ENCODE measurements around the gene C19orf25. TPM values are rescaled to one million over a fixed set of nuclear protein-coding genes. Genes with fewer than 3 reads are reported as not detected.

C19orf25 gene
- polyA plus RNA-seq, 1 of the 3 experiments (the other 2 are of a cell fraction): 25.3 TPM

DNA sequence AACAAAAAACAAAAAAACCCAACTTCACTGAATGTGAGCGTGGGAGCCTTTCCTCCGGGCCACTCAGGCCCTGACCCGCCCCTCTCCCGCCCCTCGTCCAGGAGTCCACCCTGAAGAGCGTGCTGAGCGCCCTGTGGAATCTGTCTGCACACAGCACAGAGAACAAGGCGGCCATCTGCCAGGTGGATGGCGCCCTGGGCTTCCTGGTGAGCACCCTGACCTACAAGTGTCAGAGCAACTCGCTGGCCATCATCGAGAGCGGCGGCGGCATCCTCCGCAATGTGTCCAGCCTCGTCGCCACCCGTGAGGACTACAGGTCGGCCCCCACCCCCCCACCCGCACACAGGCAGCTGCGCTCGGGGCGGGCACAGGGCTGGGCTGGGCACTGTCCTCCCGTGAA is 17.2 kb downstream of the C19orf25 start:
- CTCF ChIA-PET: no interaction called here
- no peak for DNase-seq
- Histone ChIP-seq H3K4me2 (no peak overlapping the region), H4K20me1 (ENCODE audit: insufficient read depth) (0 out of 2 replicates have a peak, but pooled peaks cover 4% of the 10 kb centered on the region), H3K9me2 (no peaks in the 10 kb centered on the region), H3K4me1 (ENCODE audit: control insufficient read depth in 1 of 2, insufficient read depth in 2 of 2, low read depth in 1 of 2, low read length in 1 of 2) (no peaks in the 10 kb centered on the region), H3K27me3 (ENCODE audit: insufficient read depth) (no peaks in the 10 kb centered on the region), H3F3A (replicated peaks; ENCODE audit: insufficient read depth) (peaks cover 3% of the 10 kb centered on the region), H3K36me3 (replicated peaks in 1 of 2; ENCODE audit: control insufficient read depth in 1 of 2, insufficient read depth in 2 of 2, low read length in 1 of 2) (peaks cover 4 to 17% of the 10 kb centered on the region in 2 experiments), H3K9ac (no peak overlapping the region), H3K79me2 (ENCODE audit: insufficient read depth) (no peaks in the 10 kb centered on the region), H2AFZ (ENCODE audit: low read depth) (no peak overlapping the region), H3K9me3 (no peaks in the 10 kb centered on the region), H3K27ac (ENCODE audit: low read depth in 2 of 2, low read length in 1 of 2) (no peak overlapping the region), H3K4me3 (ENCODE audit: low read depth in 2 of 2, low read length in 1 of 2) (no peak overlapping the region)
- POLR2A ChIA-PET: interaction anchor here (1.0 kb wide), 1 partner anchor 10 kb away, joined by 3 read pairs; no protein-coding TSS in a partner anchor
- WGBS (ENCODE audit: low lambda C conversion rate): 95% methylated on average over 15 of the region's 24 CpGs
- TF ChIP-seq, protein P1, sequence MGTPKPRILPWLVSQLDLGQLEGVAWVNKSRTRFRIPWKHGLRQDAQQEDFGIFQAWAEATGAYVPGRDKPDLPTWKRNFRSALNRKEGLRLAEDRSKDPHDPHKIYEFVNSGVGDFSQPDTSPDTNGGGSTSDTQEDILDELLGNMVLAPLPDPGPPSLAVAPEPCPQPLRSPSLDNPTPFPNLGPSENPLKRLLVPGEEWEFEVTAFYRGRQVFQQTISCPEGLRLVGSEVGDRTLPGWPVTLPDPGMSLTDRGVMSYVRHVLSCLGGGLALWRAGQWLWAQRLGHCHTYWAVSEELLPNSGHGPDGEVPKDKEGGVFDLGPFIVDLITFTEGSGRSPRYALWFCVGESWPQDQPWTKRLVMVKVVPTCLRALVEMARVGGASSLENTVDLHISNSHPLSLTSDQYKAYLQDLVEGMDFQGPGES (IDR thresholded peaks at IDR 0.05; ENCODE audit: low read depth, low read length): no peak
- TF ChIP-seq NFIC (IDR thresholded peaks at IDR 0.05; ENCODE audit: borderline replicate concordance): no peak
- TF ChIP-seq FOXJ3 (CRISPR knock-in tag; IDR thresholded peaks at IDR 0.05): no peak
- no peak for TF ChIP-seq MXI1 (IDR thresholded peaks at IDR 0.05; ENCODE audit: low read depth, low read length)
- no peak for TF ChIP-seq TCF12 (IDR thresholded peaks at IDR 0.05)
- TF ChIP-seq, protein P2, sequence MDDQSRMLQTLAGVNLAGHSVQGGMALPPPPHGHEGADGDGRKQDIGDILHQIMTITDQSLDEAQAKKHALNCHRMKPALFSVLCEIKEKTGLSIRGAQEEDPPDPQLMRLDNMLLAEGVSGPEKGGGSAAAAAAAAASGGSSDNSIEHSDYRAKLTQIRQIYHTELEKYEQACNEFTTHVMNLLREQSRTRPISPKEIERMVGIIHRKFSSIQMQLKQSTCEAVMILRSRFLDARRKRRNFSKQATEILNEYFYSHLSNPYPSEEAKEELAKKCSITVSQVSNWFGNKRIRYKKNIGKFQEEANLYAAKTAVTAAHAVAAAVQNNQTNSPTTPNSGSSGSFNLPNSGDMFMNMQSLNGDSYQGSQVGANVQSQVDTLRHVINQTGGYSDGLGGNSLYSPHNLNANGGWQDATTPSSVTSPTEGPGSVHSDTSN (IDR thresholded peaks at IDR 0.05): no peak
- no peak for TF ChIP-seq SIN3A (IDR thresholded peaks at IDR 0.05; ENCODE audit: borderline replicate concordance, low read depth, low read length)
- no peak for TF ChIP-seq TAF1 (IDR thresholded peaks at IDR 0.05; ENCODE audit: borderline replicate concordance, low read depth, low read length)
- TF ChIP-seq, protein P3, sequence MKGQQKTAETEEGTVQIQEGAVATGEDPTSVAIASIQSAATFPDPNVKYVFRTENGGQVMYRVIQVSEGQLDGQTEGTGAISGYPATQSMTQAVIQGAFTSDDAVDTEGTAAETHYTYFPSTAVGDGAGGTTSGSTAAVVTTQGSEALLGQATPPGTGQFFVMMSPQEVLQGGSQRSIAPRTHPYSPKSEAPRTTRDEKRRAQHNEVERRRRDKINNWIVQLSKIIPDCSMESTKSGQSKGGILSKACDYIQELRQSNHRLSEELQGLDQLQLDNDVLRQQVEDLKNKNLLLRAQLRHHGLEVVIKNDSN (IDR thresholded peaks at IDR 0.05; ENCODE audit: borderline replicate concordance, low read depth): no peak
- TF ChIP-seq ELF1 (IDR thresholded peaks at IDR 0.05): no peak
- TF ChIP-seq POLR2AphosphoS5 (IDR thresholded peaks at IDR 0.05; ENCODE audit: low read depth, low read length): no peak
- no peak for TF ChIP-seq CHD2 (IDR thresholded peaks at IDR 0.05; ENCODE audit: low read length, partially characterized antibody)
- no peak for TF ChIP-seq SMC3 (IDR thresholded peaks at IDR 0.05; ENCODE audit: low read depth, low read length)
- TF ChIP-seq, protein P4, sequence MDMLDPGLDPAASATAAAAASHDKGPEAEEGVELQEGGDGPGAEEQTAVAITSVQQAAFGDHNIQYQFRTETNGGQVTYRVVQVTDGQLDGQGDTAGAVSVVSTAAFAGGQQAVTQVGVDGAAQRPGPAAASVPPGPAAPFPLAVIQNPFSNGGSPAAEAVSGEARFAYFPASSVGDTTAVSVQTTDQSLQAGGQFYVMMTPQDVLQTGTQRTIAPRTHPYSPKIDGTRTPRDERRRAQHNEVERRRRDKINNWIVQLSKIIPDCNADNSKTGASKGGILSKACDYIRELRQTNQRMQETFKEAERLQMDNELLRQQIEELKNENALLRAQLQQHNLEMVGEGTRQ (IDR thresholded peaks at IDR 0.05; ENCODE audit: borderline replicate concordance, low read depth, low read length): no peak
- no peak for TF ChIP-seq GATA2 (CRISPR knock-in tag; IDR thresholded peaks at IDR 0.05)
- no peak for TF ChIP-seq FOSL2 (IDR thresholded peaks at IDR 0.05; ENCODE audit: borderline replicate concordance, low read depth)
- TF ChIP-seq MEF2A (IDR thresholded peaks at IDR 0.05; ENCODE audit: borderline replicate concordance, low read depth): no peak
- no peak for TF ChIP-seq TEAD4 (IDR thresholded peaks at IDR 0.05; ENCODE audit: borderline replicate concordance, insufficient read depth)
- TF ChIP-seq RCOR1 (IDR thresholded peaks at IDR 0.05; ENCODE audit: low read length): no peak

Data from SK-N-SH (cell line).